GM12801 (cell line): Measurements from ENCODE around the gene CLIC6.

Source experiments
- CTCF ChIP-seq: IDR thresholded peaks from one replicate; pipeline ENCODE4 v1.5.1; 2011; ENCODE audit warnings: control low read depth; ENCODE audit not compliant: insufficient read length; ENCODE audit errors: extremely low read depth

Gene CLIC6

GRCh38 chr21:34673006-34673405 is 4.2 kb downstream of the CLIC6 start:
- no peak for TF ChIP-seq CTCF

- TF ChIP-seq CTCF: no peak
Measured at GRCh38 chr21:34674468-34674867, 5.7 kb downstream of the CLIC6 start.

GRCh38 chr21:34675871-34676270 is 7.1 kb downstream of the CLIC6 start:
- TF ChIP-seq CTCF: no peak

GRCh38 chr21:34679051-34679450 is 10.3 kb downstream of the CLIC6 start:
- TF ChIP-seq CTCF: no peak

- TF ChIP-seq CTCF: no peak
Measured at GRCh38 chr21:34684174-34684876, 15.5 kb downstream of the CLIC6 start.

GRCh38 chr21:34687065-34687464 is 18.3 kb downstream of the CLIC6 start:
- TF ChIP-seq CTCF: no peak

- TF ChIP-seq CTCF: no peak
Measured at GRCh38 chr21:34687745-34688144, 19.0 kb downstream of the CLIC6 start.
